HepG2 (cell line): Measurements from ENCODE around the gene MCEE. TPM values are rescaled to one million over a fixed set of nuclear protein-coding genes. Genes with fewer than 3 reads are reported as not detected.

Experiments
- ARID4A ChIP-seq: sonication (generic); formaldehyde crosslinking; IDR thresholded peaks from 2 replicates; pipeline ENCODE4 v1.5.0; 2020; ENCODE audit warnings: mild to moderate bottlenecking, missing genetic modification reagents, borderline replicate concordance
- EZH2 ChIP-seq: conservative IDR thresholded peaks from 2 replicates; pipeline ENCODE4 v1.6.1; 2012; ENCODE audit warnings: mild to moderate bottlenecking, low read depth, low read length, moderate library complexity
- HMG20A ChIP-seq: IDR thresholded peaks from 2 replicates; pipeline ENCODE4 v1.6.1; 2016; ENCODE audit warnings: borderline replicate concordance
- MXD1 ChIP-seq: sonication (generic); formaldehyde crosslinking; IDR thresholded peaks from 2 replicates; pipeline ENCODE4 v1.4.0; 2020; ENCODE audit warnings: mild to moderate bottlenecking, missing genetic modification reagents
- NONO ChIP-seq, 2 experiments: fragments of 450-650 bp in 1 of 2; sonication (generic) in 1 of 2; formaldehyde crosslinking in 1 of 2; IDR thresholded peaks in 1 of 2; conservative IDR thresholded peaks in 1 of 2; 2 replicates each; pipeline versions ENCODE4 v1.6.1 to v1.8.0; 2017 to 2022; ENCODE audit warnings: mild to moderate bottlenecking in 1 of 2, missing genetic modification reagents in 1 of 2, moderate library complexity in 1 of 2
- NPAS2 ChIP-seq: sonication (generic); formaldehyde crosslinking; IDR thresholded peaks from 2 replicates; pipeline ENCODE4 v1.8.0; 2022; ENCODE audit warnings: mild to moderate bottlenecking, missing genetic modification reagents, borderline replicate concordance
- POGK ChIP-seq: sonication (generic); formaldehyde crosslinking; conservative IDR thresholded peaks from 2 replicates; pipeline ENCODE4 v1.8.0; 2022; ENCODE audit warnings: mild to moderate bottlenecking, moderate library complexity, missing genetic modification reagents
- REPIN1 ChIP-seq: sonication (generic); formaldehyde crosslinking; IDR thresholded peaks from 2 replicates; pipeline ENCODE4 v1.8.0; 2022; ENCODE audit warnings: missing genetic modification reagents, low read depth, mild to moderate bottlenecking, borderline replicate concordance
- SIN3B ChIP-seq: fragments of 150-350 bp; IDR thresholded peaks from 2 replicates; pipeline ENCODE4 v1.6.1; 2014; ENCODE audit warnings: low read length
- SMC3 ChIP-seq: IDR thresholded peaks from 2 replicates; pipeline ENCODE4 v1.6.1; 2011; ENCODE audit warnings: low read length, improper control_type of control experiment
- THRA ChIP-seq: sonication (generic); formaldehyde crosslinking; IDR thresholded peaks from 2 replicates; pipeline ENCODE4 v1.4.0; 2020; ENCODE audit warnings: missing genetic modification reagents, borderline replicate concordance
- TP53 ChIP-seq: sonication (generic); formaldehyde crosslinking; conservative IDR thresholded peaks from 2 replicates; pipeline ENCODE4 v1.4.0; 2020; ENCODE audit warnings: missing genetic modification reagents
- UBTF ChIP-seq: sonication (generic); formaldehyde crosslinking; IDR thresholded peaks from 2 replicates; pipeline ENCODE4 v1.4.0; 2020; ENCODE audit warnings: mild to moderate bottlenecking, missing genetic modification reagents
- ZFX ChIP-seq: sonication (generic); formaldehyde crosslinking; IDR thresholded peaks from 2 replicates; pipeline ENCODE4 v1.4.0; 2020; ENCODE audit warnings: mild to moderate bottlenecking, low read depth, missing genetic modification reagents, moderate library complexity
- ZMYM4 ChIP-seq: sonication (generic); formaldehyde crosslinking; IDR thresholded peaks from 2 replicates; pipeline ENCODE4 v1.8.1; 2023; ENCODE audit warnings: mild to moderate bottlenecking, missing genetic modification reagents
- ZNF138 ChIP-seq: sonication (generic); formaldehyde crosslinking; IDR thresholded peaks from 2 replicates; pipeline ENCODE4 v1.5.0; 2020; ENCODE audit warnings: mild to moderate bottlenecking, low read depth, missing genetic modification reagents
- ZNF230 ChIP-seq: sonication (generic); formaldehyde crosslinking; IDR thresholded peaks from 2 replicates; pipeline ENCODE4 v1.4.0; 2020; ENCODE audit warnings: mild to moderate bottlenecking, missing genetic modification reagents
- ZNF331 ChIP-seq: sonication (generic); formaldehyde crosslinking; IDR thresholded peaks from 2 replicates; pipeline ENCODE4 v1.4.0; 2020; ENCODE audit warnings: missing genetic modification reagents
- polyA plus RNA-seq, 8 experiments: library from polyadenylated mRNA; depleted of rRNA in 3 of 8; stranded (reverse) in 7 of 8; unstranded in 1 of 8; fragments of >200 nt; fragmentation: Illumina TruSeq in 4 of 8; extraction: Trizol in 4 of 8; gene quantifications; 2 replicates each; pipeline versions ENCODE4 v1.2.1 to v1.2.3, GENCODE V29; 2011 to 2016; ENCODE audit warnings: low read depth in 4 of 8, missing spikeins in 1 of 8, mixed read lengths in 1 of 8; ENCODE audit not compliant: insufficient read depth in 1 of 8
- total RNA-seq, 5 experiments: library from RNA; depleted of rRNA; stranded (reverse); fragments of >200 nt; fragmentation: Illumina TruSeq; extraction: Trizol; gene quantifications; 2 replicates each; pipeline ENCODE4 v1.2.3, GENCODE V29; 2016; ENCODE audit warnings: low read depth in 1 of 5

Gene MCEE
- total and polyA plus RNA-seq, 2 of the 13 experiments (the other 11 are each of a cell fraction or from before 2014, with no cell fraction given) = 32.0 to 66.9 TPM

GRCh38 chr2:71154798-71155197 lies 24.8 kb upstream of the MCEE start (continued):
- TF ChIP-seq THRA (no peak), POGK (CRISPR knock-in tag) (no peak), EZH2 (no peak), ZMYM4 (CRISPR knock-in tag) (peak; percentile 37; the same call in 1 of the 2 replicates), UBTF (0 out of 2 replicates have a peak, but pooled peaks have one; percentile 31), ZNF331 (CRISPR knock-in tag) (peak; percentile 47; the same call in 1 of the 2 replicates), ZNF230 (CRISPR knock-in tag) (no peak), ZFX (peak; percentile 60; the same call in 1 of the 2 replicates), MXD1 (CRISPR knock-in tag) (no peak), REPIN1 (no peak), SMC3 (peak; percentile 74), ZNF138 (CRISPR knock-in tag) (no peak), ARID4A (peak; percentile 22; the same call in 1 of the 2 replicates), TP53 (CRISPR knock-in tag) (no peak), NPAS2 (0 out of 2 replicates have a peak, but pooled peaks have one; percentile 46), SIN3B (no peak), NONO (IDR thresholded peaks at IDR 0.05) (no peak), NONO (CRISPR knock-in tag; conservative IDR thresholded peaks at IDR 0.05) (0 out of 2 replicates have a peak, but pooled peaks have one; percentile 57), HMG20A (CRISPR knock-in tag) (no peak)
